ENCODE data around the gene RAB17.

RAB17 gene

DNA sequence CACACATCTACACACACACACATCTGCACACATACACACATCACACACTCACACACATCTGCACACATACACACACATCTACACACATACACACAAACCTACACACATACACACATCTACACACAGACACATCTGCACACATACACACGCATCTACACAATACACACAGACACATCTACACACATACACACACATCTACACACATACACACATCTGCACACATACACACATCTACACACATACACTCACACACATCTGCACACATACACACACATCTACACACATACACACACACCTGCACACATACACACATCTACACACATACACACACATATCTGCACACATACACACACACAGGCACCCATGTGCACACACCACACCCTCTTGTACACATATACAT is 24.6 kb downstream of the RAB17 start:
- DNase-seq (ENCODE audit: low read depth), result no peak
- TF ChIP-seq, protein P1, sequence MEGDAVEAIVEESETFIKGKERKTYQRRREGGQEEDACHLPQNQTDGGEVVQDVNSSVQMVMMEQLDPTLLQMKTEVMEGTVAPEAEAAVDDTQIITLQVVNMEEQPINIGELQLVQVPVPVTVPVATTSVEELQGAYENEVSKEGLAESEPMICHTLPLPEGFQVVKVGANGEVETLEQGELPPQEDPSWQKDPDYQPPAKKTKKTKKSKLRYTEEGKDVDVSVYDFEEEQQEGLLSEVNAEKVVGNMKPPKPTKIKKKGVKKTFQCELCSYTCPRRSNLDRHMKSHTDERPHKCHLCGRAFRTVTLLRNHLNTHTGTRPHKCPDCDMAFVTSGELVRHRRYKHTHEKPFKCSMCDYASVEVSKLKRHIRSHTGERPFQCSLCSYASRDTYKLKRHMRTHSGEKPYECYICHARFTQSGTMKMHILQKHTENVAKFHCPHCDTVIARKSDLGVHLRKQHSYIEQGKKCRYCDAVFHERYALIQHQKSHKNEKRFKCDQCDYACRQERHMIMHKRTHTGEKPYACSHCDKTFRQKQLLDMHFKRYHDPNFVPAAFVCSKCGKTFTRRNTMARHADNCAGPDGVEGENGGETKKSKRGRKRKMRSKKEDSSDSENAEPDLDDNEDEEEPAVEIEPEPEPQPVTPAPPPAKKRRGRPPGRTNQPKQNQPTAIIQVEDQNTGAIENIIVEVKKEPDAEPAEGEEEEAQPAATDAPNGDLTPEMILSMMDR (conservative IDR thresholded peaks at IDR 0.05; ENCODE audit: low read depth, low read length), result no peak
- no peak overlapping the region for H3K4me3 ChIP-seq (ENCODE audit: low read depth, low read length)

DNA sequence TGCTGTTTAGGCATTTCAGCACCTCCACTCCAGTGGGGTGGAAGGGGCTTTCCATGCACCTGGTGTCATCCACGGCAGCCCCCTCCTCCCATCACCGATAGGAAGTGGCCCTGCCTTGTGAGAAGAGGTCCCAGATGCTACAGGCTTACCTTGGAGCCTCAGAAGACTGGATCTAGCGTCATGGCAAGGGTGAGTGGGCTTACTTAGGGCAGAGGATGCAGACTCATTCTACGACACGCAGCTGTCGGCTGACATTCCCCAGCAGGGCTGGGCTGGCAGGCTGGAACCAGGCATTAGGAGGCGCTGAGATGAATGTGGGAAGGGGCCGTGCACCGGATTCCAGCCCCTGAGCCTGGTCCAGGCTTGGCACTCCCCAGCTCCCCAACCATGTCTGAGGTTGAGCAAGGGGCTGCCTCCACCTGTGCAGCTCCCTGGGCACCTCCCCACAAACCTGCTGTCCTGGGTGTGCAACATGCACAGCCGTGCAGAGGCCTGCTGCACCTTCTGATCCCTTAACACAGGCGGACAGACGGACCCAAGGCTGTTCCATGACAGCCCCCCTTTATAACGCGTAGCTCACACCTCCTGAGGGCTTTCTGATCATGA is 25.9 kb downstream of the RAB17 start:
- DNase-seq (ENCODE audit: low read depth), result no peak
- TF ChIP-seq, protein P1 (conservative IDR thresholded peaks at IDR 0.05; ENCODE audit: low read depth, low read length), result no peak
- H3K4me3 ChIP-seq (ENCODE audit: low read depth, low read length), result no peak overlapping the region

DNA sequence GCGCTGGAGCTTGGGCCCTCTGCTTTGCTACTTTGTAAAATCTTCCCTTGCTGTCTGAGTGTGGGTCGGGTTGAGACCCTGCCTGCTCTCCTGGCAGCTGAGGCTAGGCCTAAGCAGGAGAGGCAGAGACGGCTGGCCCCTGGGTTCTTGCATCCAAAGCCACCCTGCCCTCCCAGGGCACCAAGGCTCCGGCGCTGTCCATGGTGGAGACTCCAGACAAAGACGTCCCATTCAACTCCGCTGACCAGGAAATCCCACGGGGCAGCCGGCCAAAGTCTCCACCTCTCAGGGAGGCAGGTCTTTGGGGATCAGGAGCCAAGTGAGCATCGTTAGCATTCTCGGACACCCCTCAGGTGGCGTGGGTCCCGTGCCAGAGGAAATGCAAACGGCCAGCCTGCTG is 26.7 kb downstream of the RAB17 start:
- TF ChIP-seq, protein P1 (conservative IDR thresholded peaks at IDR 0.05; ENCODE audit: low read depth, low read length), result no peak
- DNase-seq (ENCODE audit: low read depth), result peak; percentile 50
- H3K4me3 ChIP-seq (ENCODE audit: low read depth, low read length), result no peak overlapping the region

DNA sequence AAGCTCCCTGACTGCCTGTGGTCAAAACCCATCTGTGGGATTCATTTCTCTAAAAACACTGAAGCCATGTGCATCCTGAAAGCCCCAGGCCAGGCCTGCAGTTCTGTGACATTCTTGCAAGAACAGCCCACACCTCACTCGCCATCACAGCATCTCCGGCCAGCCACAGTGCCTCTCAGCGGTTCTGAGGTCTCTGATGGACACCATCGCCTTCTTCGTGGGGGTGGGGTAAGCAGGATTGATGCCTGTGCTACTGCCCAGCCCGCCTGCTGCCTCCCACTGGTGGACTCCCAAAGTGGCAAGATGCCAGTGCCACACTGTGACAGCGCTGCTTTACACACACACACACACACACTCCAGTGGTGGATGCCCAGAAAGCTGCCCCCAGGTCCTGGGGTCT is 29.3 kb downstream of the RAB17 start:
- DNase-seq (ENCODE audit: low read depth), result no peak
- TF ChIP-seq, protein P1 (conservative IDR thresholded peaks at IDR 0.05; ENCODE audit: low read depth, low read length), result no peak

DNA sequence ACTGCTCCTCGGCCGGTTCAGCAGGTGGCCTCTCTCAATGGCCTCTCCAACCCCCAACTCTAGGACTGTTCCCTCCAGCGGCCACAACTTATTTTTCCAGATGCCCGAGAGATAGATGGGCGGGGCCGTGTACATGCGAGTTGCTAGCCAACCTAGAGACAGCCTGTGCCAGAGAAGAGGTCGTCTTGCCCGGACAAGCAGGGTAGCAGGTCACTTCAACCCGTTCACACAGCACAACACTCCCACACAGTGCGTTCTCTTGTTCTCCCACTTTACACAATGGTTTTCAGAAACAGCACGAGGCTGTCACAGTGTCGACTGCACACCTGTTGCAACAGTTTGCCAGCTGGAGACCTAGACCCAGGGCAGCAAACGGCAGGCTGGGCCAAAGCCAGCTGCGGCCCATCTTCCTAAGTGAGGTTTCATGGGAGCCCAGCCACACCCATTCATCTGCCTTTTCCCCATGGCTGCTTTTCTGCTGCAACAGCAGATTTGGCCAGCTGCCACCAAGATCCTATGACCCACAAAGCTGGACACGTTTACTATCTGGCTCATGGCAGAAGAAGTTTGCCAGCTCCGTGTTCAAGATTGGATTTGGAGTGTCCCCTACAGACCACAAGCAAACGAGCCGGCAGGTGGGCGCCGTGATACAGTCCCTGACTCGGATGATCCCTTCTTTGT is 31.4 kb downstream of the RAB17 start:
- peak; percentile 64 for DNase-seq (ENCODE audit: low read depth)
- no peak overlapping the region for H3K4me3 ChIP-seq (ENCODE audit: low read depth, low read length)
- TF ChIP-seq, protein P1 (conservative IDR thresholded peaks at IDR 0.05; ENCODE audit: low read depth, low read length), result no peak

More for the DNA sequence above, 29.3 kb downstream of the RAB17 start:
- H3K4me3 ChIP-seq (ENCODE audit: low read depth, low read length), result no peak overlapping the region

DNA sequence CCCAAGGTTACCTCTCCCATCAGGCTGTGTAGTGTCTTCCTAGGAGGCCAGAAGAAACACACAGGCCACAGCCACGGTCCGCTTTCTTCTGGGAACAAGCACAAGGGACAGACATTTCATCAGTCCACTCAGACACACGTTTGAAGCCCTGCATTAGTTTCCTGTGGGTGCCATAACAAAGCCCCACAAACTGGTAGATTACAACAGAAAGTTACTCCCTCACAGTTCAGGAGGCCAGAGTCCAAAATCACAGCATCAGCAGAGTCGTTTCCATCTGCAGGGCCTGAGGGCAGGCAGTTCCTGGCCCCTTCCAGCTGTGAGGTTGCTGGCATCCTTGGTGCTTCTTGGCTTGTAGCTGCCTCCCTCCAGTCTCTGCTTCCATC is 32.9 kb downstream of the RAB17 start:
- TF ChIP-seq, protein P1 (conservative IDR thresholded peaks at IDR 0.05; ENCODE audit: low read depth, low read length), result no peak
- no peak overlapping the region for H3K4me3 ChIP-seq (ENCODE audit: low read depth, low read length)
- no peak for DNase-seq (ENCODE audit: low read depth)
